CD14-positive monocyte (primary cell): ENCODE results near the gene PAQR6. TPM values are rescaled to one million over a fixed set of nuclear protein-coding genes. Genes with fewer than 3 reads are reported as not detected.

ENCODE experiments used
- DNase-seq, 3 donors: peaks; one replicate each; pipeline ENCODE4 v3.0.0-alpha.2; 2011 to 2022
- H2AFZ ChIP-seq: 2 replicates; pipeline ENCODE4 v1.6.0; 2012; ENCODE audit warnings: mild to moderate bottlenecking, low read depth, low read length, inconsistent platforms; ENCODE audit not compliant: insufficient read depth, poor library complexity, severe bottlenecking
- H3K27ac ChIP-seq, 2 donors: 1 replicate in 1 of 2; 2 replicates in 1 of 2; pipeline ENCODE4 v1.5.1; 2012 to 2013; ENCODE audit warnings: low read length in 2 of 2, control low read depth in 1 of 2, inconsistent platforms in 1 of 2, low read depth in 1 of 2, mild to moderate bottlenecking in 1 of 2
- H3K27me3 ChIP-seq, 2 donors: one replicate each; pipeline versions ENCODE4 v1.6.0 to v1.6.1; 2011 to 2013; ENCODE audit warnings: low read length in 2 of 2; ENCODE audit not compliant: control insufficient read depth in 2 of 2, insufficient read depth in 2 of 2
- H3K36me3 ChIP-seq, 2 donors: replicated peaks in 1 of 2; 1 replicate in 1 of 2; 2 replicates in 1 of 2; pipeline versions ENCODE4 v1.5.1 to v1.6.1; 2012 to 2013; ENCODE audit warnings: low read length in 2 of 2, control low read depth in 1 of 2, inconsistent platforms in 1 of 2, mild to moderate bottlenecking in 1 of 2; ENCODE audit not compliant: insufficient read depth in 2 of 2, control insufficient read depth in 1 of 2
- H3K4me1 ChIP-seq, 2 donors: 1 replicate in 1 of 2; 2 replicates in 1 of 2; pipeline versions ENCODE4 v1.5.1 to v1.6.1; 2012 to 2013; ENCODE audit warnings: low read length in 2 of 2, control low read depth in 1 of 2, inconsistent platforms in 1 of 2, mild to moderate bottlenecking in 1 of 2, moderate library complexity in 1 of 2; ENCODE audit not compliant: insufficient read depth in 2 of 2, control insufficient read depth in 1 of 2
- H3K4me2 ChIP-seq: replicated peaks from 2 replicates; pipeline ENCODE3; 2012; ENCODE audit warnings: low read length, moderate library complexity, mild to moderate bottlenecking; ENCODE audit not compliant: poor library complexity, severe bottlenecking; ENCODE audit errors: extremely low read depth
- H3K4me3 ChIP-seq, 3 experiments: fragments of 200-600 bp in 1 of 3; sonication (generic) in 1 of 3; replicated peaks in 1 of 3; 1 replicate in 2 of 3; 2 replicates in 1 of 3; pipeline ENCODE4 v1.5.1; 2011 to 2013; ENCODE audit warnings: low read length in 3 of 3, mild to moderate bottlenecking in 3 of 3, control low read depth in 2 of 3, low read depth in 2 of 3, inconsistent platforms in 1 of 3, moderate library complexity in 1 of 3
- H3K79me2 ChIP-seq: 2 replicates; pipeline ENCODE4 v1.6.0; 2012; ENCODE audit warnings: mild to moderate bottlenecking, control low read depth, inconsistent platforms, low read length, moderate library complexity; ENCODE audit not compliant: insufficient read depth
- H3K9ac ChIP-seq: 2 replicates; pipeline ENCODE4 v1.6.0; 2017; ENCODE audit warnings: low read length, mild to moderate bottlenecking; ENCODE audit not compliant: insufficient read depth, poor library complexity, severe bottlenecking
- H3K9me3 ChIP-seq, 2 donors: replicated peaks in 1 of 2; 1 replicate in 1 of 2; 2 replicates in 1 of 2; pipeline versions ENCODE4 v1.5.1 to v1.6.1; 2012 to 2013; ENCODE audit warnings: low read length in 2 of 2, control low read depth in 1 of 2; ENCODE audit not compliant: control insufficient read depth in 1 of 2, insufficient read depth in 1 of 2
- H4K20me1 ChIP-seq: 2 replicates; pipeline ENCODE4 v1.6.0; 2012; ENCODE audit warnings: mild to moderate bottlenecking, low read length, control low read depth, moderate library complexity; ENCODE audit not compliant: insufficient read depth
- H3K27ac Mint-ChIP-seq, 7 donors: one replicate each; pipeline ENCODE4 v1.8.0; 2020; ENCODE audit warnings: mild to moderate bottlenecking in 7 of 7, mixed read lengths in 7 of 7, moderate library complexity in 6 of 7, inconsistent platforms in 2 of 7
- H3K27me3 Mint-ChIP-seq, 3 donors: one replicate each; pipeline ENCODE4 v1.8.0; 2021 to 2022; ENCODE audit warnings: low read depth in 3 of 3, mild to moderate bottlenecking in 3 of 3, mixed read lengths in 3 of 3, moderate library complexity in 3 of 3, inconsistent platforms in 1 of 3
- H3K36me3 Mint-ChIP-seq, 2 donors: one replicate each; pipeline ENCODE4 v1.8.0; 2020; ENCODE audit warnings: mixed read lengths in 2 of 2, inconsistent platforms in 1 of 2, mild to moderate bottlenecking in 1 of 2
- H3K4me1 Mint-ChIP-seq: one replicate; pipeline ENCODE4 v1.8.0; 2020; ENCODE audit warnings: mild to moderate bottlenecking, mixed read lengths
- H3K4me3 Mint-ChIP-seq, 2 donors: one replicate each; pipeline ENCODE4 v1.8.0; 2020; ENCODE audit warnings: mild to moderate bottlenecking in 2 of 2, mixed read lengths in 2 of 2, moderate library complexity in 1 of 2
- H3K9me3 Mint-ChIP-seq, 7 donors: one replicate each; pipeline ENCODE4 v1.8.0; 2020 to 2022; ENCODE audit warnings: mixed read lengths in 7 of 7, mild to moderate bottlenecking in 6 of 7, moderate library complexity in 6 of 7, inconsistent platforms in 2 of 7
- CTCF ChIP-seq: fragments of 200-600 bp; IDR thresholded peaks from one replicate; pipeline ENCODE4 v1.8.0; 2022; ENCODE audit warnings: antibody characterized with exemption, mild to moderate bottlenecking
- WGBS: methylation state at CpG from one replicate; pipeline ENCODE4 v1.1.5; 2013; ENCODE audit warnings: missing lambda C conversion rate; ENCODE audit not compliant: insufficient coverage; 5-methylcytosine and 5-hydroxymethylcytosine counted together
- intact Hi-C, 2 donors: fragments of 100-400 bp; cut with micrococcal nuclease; formaldehyde crosslinking; loops; one replicate each; pipeline versions ENCODE4 v1.15.0 to v1.15.1; 2023
- polyA plus RNA-seq, 3 donors: library from polyadenylated mRNA; depleted of rRNA in 1 of 3; unstranded in 2 of 3; stranded (reverse) in 1 of 3; fragments of 300-500 nt in 2 of 3; fragments of >200 nt in 1 of 3; fragmentation: Illumina TruSeq in 2 of 3; gene quantifications; 1 replicate in 2 of 3; 2 replicates in 1 of 3; pipeline ENCODE4 v1.2.3, GENCODE V29; 2012 to 2021

Gene PAQR6
- polyA plus RNA-seq, 3 donors, result 7.7 TPM; not detected in 2

GRCh38 chr1:156279837-156280236 is 32.0 kb upstream of the PAQR6 start:
- Histone ChIP-seq H3K27me3 (no peaks in the 10 kb centered on the region), H3K36me3 (peaks cover 33 to 40% of the 10 kb centered on the region in 2 donors), H3K79me2 (peaks cover 76% of the 10 kb centered on the region), H3K4me3 (no peak overlapping the region), H3K9ac (no peak overlapping the region), H3K4me1 (peaks cover 87 to 88% of the 10 kb centered on the region in 2 donors), H3K9me3 (no peaks in the 10 kb centered on the region), H2AFZ (no peak overlapping the region), H4K20me1 (peaks cover 49% of the 10 kb centered on the region), H3K27ac (peak overlapping the region in 1 of 2 donors; percentile 38), H3K4me2 (no peak overlapping the region)
- WGBS, result 100% methylated on average over 1 of the region's 3 CpGs
- peaks cover 28 to 48% of the 10 kb centered on the region in 2 donors for H3K36me3 Mint-ChIP-seq
- H3K9me3 Mint-ChIP-seq, result no peaks in the 10 kb centered on the region
- H3K4me3 Mint-ChIP-seq, result no peak overlapping the region
- H3K27ac Mint-ChIP-seq, result peak overlapping the region in 2 of 7 donors; percentile 38 to 42
- TF ChIP-seq CTCF, result no peak
- H3K27me3 Mint-ChIP-seq, result no peaks in the 10 kb centered on the region
- DNase-seq, result no peak
- peaks cover 75% of the 10 kb centered on the region for H3K4me1 Mint-ChIP-seq
- intact Hi-C loops, result loop anchor here in 1 of 2 donors (10.0 kb wide), 1 partner anchor 55 kb away; the partner anchor contains the start of genes CCT3 and TSACC

GRCh38 chr1:156276966-156277381 is 29.1 kb upstream of the PAQR6 start:
- Histone ChIP-seq H3K4me2 (peak overlapping the region; percentile 73), H3K9ac (peak overlapping the region; percentile 32), H4K20me1 (peaks cover 46% of the 10 kb centered on the region), H3K27me3 (no peaks in the 10 kb centered on the region), H3K4me1 (peaks cover 65 to 67% of the 10 kb centered on the region in 2 donors), H2AFZ (no peak overlapping the region), H3K4me3 (peak overlapping the region in 2 of 3 experiments; percentile 8 to 65), H3K79me2 (peaks cover 59% of the 10 kb centered on the region), H3K27ac (peak overlapping the region; percentile 80 to 89), H3K36me3 (peaks cover 62 to 69% of the 10 kb centered on the region in 2 donors), H3K9me3 (no peaks in the 10 kb centered on the region)
- DNase-seq, result peak; percentile 23 to 62 (median 34)
- peak overlapping the region; percentile 56 to 76 for H3K4me3 Mint-ChIP-seq
- no peaks in the 10 kb centered on the region for H3K9me3 Mint-ChIP-seq
- no peaks in the 10 kb centered on the region for H3K27me3 Mint-ChIP-seq
- peak overlapping the region; percentile 85 to 95 (median 88) for H3K27ac Mint-ChIP-seq
- intact Hi-C loops, result loop anchor here in 1 of 2 donors (10.0 kb wide), 1 partner anchor 58 kb away; the partner anchor contains the start of genes CCT3 and TSACC
- H3K4me1 Mint-ChIP-seq, result peaks cover 54% of the 10 kb centered on the region
- 17% methylated on average over 4 of the region's 6 CpGs for WGBS
- H3K36me3 Mint-ChIP-seq, result peaks cover 56 to 77% of the 10 kb centered on the region in 2 donors
- TF ChIP-seq CTCF, result no peak
